Epithelial cell of esophagus (primary cell): ENCODE data around the gene NOC2L.
A peak's percentile ranks its signal among the peaks of the same experiment; 100 is the strongest.
"Not testable (repeated sequence)": the region's sequence is repeated elsewhere in the genome, so short reads cannot be mapped to it uniquely, and the experiment has no call there.

ENCODE experiments used
- DNase-seq: peaks from one replicate; pipeline ENCODE4 v3.0.0; 2010; ENCODE audit warnings: low read depth
- H3K4me3 ChIP-seq: 2 replicates; pipeline ENCODE4 v1.5.1; 2011; ENCODE audit warnings: mild to moderate bottlenecking, low read length, control low read depth
- TF ChIP-seq, protein P1 (sequence below): IDR thresholded peaks from 2 replicates; pipeline ENCODE4 v1.5.1; 2011; ENCODE audit warnings: low read depth, mild to moderate bottlenecking, low read length, control low read depth, inconsistent platforms; ENCODE audit not compliant: insufficient read depth; ENCODE audit errors: missing control alignments

Gene NOC2L

GRCh38 chr1:997993-998744, 39.1 kb upstream of the NOC2L start:
- peak overlapping the region; percentile 27 for H3K4me3 ChIP-seq

GRCh38 chr1:997713-997992, 38.6 kb upstream of the NOC2L start:
- DNase-seq, result no peak
- H3K4me3 ChIP-seq, result no peak overlapping the region

More at GRCh38 chr1:997993-998744, 39.1 kb upstream of the NOC2L start:
- TF ChIP-seq, protein P1, sequence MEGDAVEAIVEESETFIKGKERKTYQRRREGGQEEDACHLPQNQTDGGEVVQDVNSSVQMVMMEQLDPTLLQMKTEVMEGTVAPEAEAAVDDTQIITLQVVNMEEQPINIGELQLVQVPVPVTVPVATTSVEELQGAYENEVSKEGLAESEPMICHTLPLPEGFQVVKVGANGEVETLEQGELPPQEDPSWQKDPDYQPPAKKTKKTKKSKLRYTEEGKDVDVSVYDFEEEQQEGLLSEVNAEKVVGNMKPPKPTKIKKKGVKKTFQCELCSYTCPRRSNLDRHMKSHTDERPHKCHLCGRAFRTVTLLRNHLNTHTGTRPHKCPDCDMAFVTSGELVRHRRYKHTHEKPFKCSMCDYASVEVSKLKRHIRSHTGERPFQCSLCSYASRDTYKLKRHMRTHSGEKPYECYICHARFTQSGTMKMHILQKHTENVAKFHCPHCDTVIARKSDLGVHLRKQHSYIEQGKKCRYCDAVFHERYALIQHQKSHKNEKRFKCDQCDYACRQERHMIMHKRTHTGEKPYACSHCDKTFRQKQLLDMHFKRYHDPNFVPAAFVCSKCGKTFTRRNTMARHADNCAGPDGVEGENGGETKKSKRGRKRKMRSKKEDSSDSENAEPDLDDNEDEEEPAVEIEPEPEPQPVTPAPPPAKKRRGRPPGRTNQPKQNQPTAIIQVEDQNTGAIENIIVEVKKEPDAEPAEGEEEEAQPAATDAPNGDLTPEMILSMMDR, result no peak
- no peak for DNase-seq

DNA sequence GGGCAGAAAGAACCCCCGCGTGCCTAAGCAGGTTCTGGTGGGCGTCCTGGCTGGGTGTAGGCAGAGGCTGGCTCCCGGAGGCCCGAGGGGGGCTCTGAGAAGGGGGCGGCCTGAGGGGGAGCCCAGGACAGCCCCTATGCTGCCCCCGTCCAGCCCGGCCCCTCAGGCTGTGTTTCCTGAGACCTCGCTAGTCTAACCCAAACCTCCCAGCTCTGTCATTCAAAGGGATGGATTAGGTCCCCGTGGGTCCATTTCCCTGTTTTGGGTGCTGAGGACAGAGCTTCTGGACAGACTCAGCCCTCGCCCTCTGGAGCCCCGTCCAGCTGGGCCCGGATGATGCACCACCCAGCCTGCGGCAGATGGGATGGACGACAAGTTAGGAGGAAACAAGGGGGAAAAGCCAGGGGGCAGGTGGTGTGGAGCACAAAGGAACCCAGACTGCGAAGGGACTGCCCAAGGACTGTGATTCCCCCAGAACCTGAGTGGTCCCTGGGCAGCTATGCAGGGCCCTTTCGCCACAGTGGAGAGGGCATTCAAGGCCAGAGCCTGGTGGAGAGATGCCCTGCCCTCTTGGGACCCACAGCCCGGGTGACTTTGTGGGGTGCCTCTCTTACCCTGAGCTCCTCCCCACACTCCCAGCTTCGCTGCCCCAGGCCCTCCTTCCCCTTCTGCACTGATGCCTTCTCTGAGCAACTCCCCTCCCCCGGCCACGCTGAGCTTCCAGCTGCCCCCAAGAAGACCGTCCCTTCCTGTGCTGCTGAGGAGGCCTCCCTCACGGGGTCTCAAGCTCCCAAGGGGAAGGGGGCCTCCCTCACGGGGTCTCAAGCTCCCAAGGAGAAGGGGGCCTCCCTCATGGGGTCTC, 38.0 kb upstream of the NOC2L start:
- DNase-seq, result no peak
- H3K4me3 ChIP-seq, result no peak overlapping the region
- TF ChIP-seq, protein P1, result no peak

More at GRCh38 chr1:997713-997992, 38.6 kb upstream of the NOC2L start:
- TF ChIP-seq, protein P1, result no peak

GRCh38 chr1:995665-996633, 36.9 kb upstream of the NOC2L start:
- H3K4me3 ChIP-seq, result no peak overlapping the region
- DNase-seq, result peak; percentile 44
- TF ChIP-seq, protein P1, result no peak

GRCh38 chr1:994546-994945, 35.5 kb upstream of the NOC2L start:
- not testable (repeated sequence) for DNase-seq, H3K4me3 ChIP-seq

DNA sequence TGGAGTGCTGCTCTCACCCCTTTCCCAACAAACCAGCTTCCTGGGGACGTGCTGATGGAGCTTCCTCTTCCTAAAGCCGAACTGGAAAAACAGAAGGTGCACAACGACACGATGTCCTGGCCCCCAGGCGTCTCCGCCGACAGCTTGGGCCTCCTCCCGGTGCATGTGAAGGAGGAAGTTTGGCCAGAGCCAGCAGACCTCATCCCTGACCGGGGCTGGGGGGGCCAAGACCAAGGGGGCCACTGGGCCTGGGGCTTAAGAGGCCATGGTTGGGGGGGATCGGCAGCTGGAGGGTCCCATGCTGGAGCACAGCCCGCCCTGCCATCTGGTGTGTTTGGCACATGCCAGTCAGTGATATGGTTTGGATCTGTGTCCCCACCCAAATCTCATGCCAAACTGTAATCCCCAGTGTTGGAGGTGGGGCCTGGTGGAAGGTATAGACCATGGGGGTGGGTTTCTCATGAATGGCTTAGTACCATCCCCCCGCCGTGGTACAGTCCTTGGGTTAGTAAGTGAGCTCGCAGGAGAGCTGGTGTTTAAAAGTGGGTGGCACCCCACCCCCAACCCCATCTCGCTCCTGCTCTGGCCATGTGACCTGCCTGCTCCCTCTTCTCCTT, 34.4 kb upstream of the NOC2L start:
- H3K4me3 ChIP-seq, result no peak overlapping the region
- no peak for DNase-seq
- TF ChIP-seq, protein P1, result no peak

GRCh38 chr1:992362-992761, 33.3 kb upstream of the NOC2L start:
- TF ChIP-seq, protein P1, result no peak
- H3K4me3 ChIP-seq, result no peak overlapping the region
- DNase-seq, result no peak
